ENCODE measurements around the gene IL1RAPL2.

The IL1RAPL2 gene

GRCh38 chrX:104707042-104707441, 141.0 kb downstream of the IL1RAPL2 start:
- Histone ChIP-seq H3K9ac (ENCODE audit: insufficient read length, low read depth) (no peak overlapping the region), H3K27me3 (ENCODE audit: insufficient read depth, insufficient read length) (no peaks in the 10 kb centered on the region), H3K36me3 (ENCODE audit: insufficient read depth, insufficient read length, low read length) (no peaks in the 10 kb centered on the region), H3K4me3 (ENCODE audit: insufficient read length, low read depth) (no peak overlapping the region), H3K4me1 (ENCODE audit: insufficient read depth, insufficient read length) (no peaks in the 10 kb centered on the region), H3K9me3 (ENCODE audit: insufficient read depth, low read length) (no peaks in the 10 kb centered on the region)
- DNase-seq (ENCODE audit: low read depth, low spot score): no peak
- TF ChIP-seq ZNF274 (IDR thresholded peaks at IDR 0.05; ENCODE audit: low read depth, low read length) (no peak), YY1 (IDR thresholded peaks at IDR 0.05; ENCODE audit: insufficient read depth, insufficient read length) (no peak), SUZ12 (IDR thresholded peaks at IDR 0.05; ENCODE audit: extremely low read depth, insufficient read depth, insufficient read length) (no peak)

GRCh38 chrX:104707572-104707971, 141.6 kb downstream of the IL1RAPL2 start:
- no peaks in the 10 kb centered on the region for H3K9me3 ChIP-seq (ENCODE audit: insufficient read depth, low read length)
- no peaks in the 10 kb centered on the region for H3K27me3 ChIP-seq (ENCODE audit: insufficient read depth, insufficient read length)
- H3K4me3 ChIP-seq (ENCODE audit: insufficient read length, low read depth): no peak overlapping the region
- no peaks in the 10 kb centered on the region for H3K4me1 ChIP-seq (ENCODE audit: insufficient read depth, insufficient read length)
- no peak for DNase-seq (ENCODE audit: low read depth, low spot score)
- no peak overlapping the region for H3K9ac ChIP-seq (ENCODE audit: insufficient read length, low read depth)
- TF ChIP-seq YY1 (IDR thresholded peaks at IDR 0.05; ENCODE audit: insufficient read depth, insufficient read length) (no peak), SUZ12 (IDR thresholded peaks at IDR 0.05; ENCODE audit: extremely low read depth, insufficient read depth, insufficient read length) (no peak), ZNF274 (IDR thresholded peaks at IDR 0.05; ENCODE audit: low read depth, low read length) (no peak)
- H3K36me3 ChIP-seq (ENCODE audit: insufficient read depth, insufficient read length, low read length): no peaks in the 10 kb centered on the region

GRCh38 chrX:104712515-104712914, 146.5 kb downstream of the IL1RAPL2 start:
- no peak for TF ChIP-seq ZNF274 (IDR thresholded peaks at IDR 0.05; ENCODE audit: low read depth, low read length)
- no peak for TF ChIP-seq YY1 (IDR thresholded peaks at IDR 0.05; ENCODE audit: insufficient read depth, insufficient read length)
- no peak for TF ChIP-seq SUZ12 (IDR thresholded peaks at IDR 0.05; ENCODE audit: extremely low read depth, insufficient read depth, insufficient read length)
- no peak overlapping the region for H3K9ac ChIP-seq (ENCODE audit: insufficient read length, low read depth)
- H3K4me3 ChIP-seq (ENCODE audit: insufficient read length, low read depth): no peak overlapping the region
- H3K9me3 ChIP-seq (ENCODE audit: insufficient read depth, low read length): no peaks in the 10 kb centered on the region
- H3K27me3 ChIP-seq (ENCODE audit: insufficient read depth, insufficient read length): no peaks in the 10 kb centered on the region
- no peaks in the 10 kb centered on the region for H3K4me1 ChIP-seq (ENCODE audit: insufficient read depth, insufficient read length)
- H3K36me3 ChIP-seq (ENCODE audit: insufficient read depth, insufficient read length, low read length): no peaks in the 10 kb centered on the region
- DNase-seq (ENCODE audit: low read depth, low spot score): no peak

- no peak overlapping the region for H3K9ac ChIP-seq (ENCODE audit: insufficient read length, low read depth)
- no peak for TF ChIP-seq YY1 (IDR thresholded peaks at IDR 0.05; ENCODE audit: insufficient read depth, insufficient read length)
- no peak for TF ChIP-seq ZNF274 (IDR thresholded peaks at IDR 0.05; ENCODE audit: low read depth, low read length)
- TF ChIP-seq SUZ12 (IDR thresholded peaks at IDR 0.05; ENCODE audit: extremely low read depth, insufficient read depth, insufficient read length): no peak
These were observed 155.9 kb downstream of the IL1RAPL2 start for GRCh38 chrX:104721854-104722253.

GRCh38 chrX:104728456-104728855, 162.5 kb downstream of the IL1RAPL2 start:
- Histone ChIP-seq H3K27me3 (ENCODE audit: insufficient read depth, insufficient read length) (no peaks in the 10 kb centered on the region), H3K9me3 (ENCODE audit: insufficient read depth, low read length) (no peaks in the 10 kb centered on the region), H3K4me1 (ENCODE audit: insufficient read depth, insufficient read length) (no peaks in the 10 kb centered on the region), H3K4me3 (ENCODE audit: insufficient read length, low read depth) (no peak overlapping the region), H3K36me3 (ENCODE audit: insufficient read depth, insufficient read length, low read length) (no peaks in the 10 kb centered on the region), H3K9ac (ENCODE audit: insufficient read length, low read depth) (no peak overlapping the region)
- DNase-seq (ENCODE audit: low read depth, low spot score): no peak
- TF ChIP-seq SUZ12 (IDR thresholded peaks at IDR 0.05; ENCODE audit: extremely low read depth, insufficient read depth, insufficient read length) (no peak), YY1 (IDR thresholded peaks at IDR 0.05; ENCODE audit: insufficient read depth, insufficient read length) (no peak), ZNF274 (IDR thresholded peaks at IDR 0.05; ENCODE audit: low read depth, low read length) (no peak)

More at GRCh38 chrX:104721854-104722253, 155.9 kb downstream of the IL1RAPL2 start:
- DNase-seq (ENCODE audit: low read depth, low spot score): no peak
- H3K9me3 ChIP-seq (ENCODE audit: insufficient read depth, low read length): no peaks in the 10 kb centered on the region
- no peaks in the 10 kb centered on the region for H3K36me3 ChIP-seq (ENCODE audit: insufficient read depth, insufficient read length, low read length)
- no peaks in the 10 kb centered on the region for H3K27me3 ChIP-seq (ENCODE audit: insufficient read depth, insufficient read length)
- H3K4me3 ChIP-seq (ENCODE audit: insufficient read length, low read depth): no peak overlapping the region
- no peaks in the 10 kb centered on the region for H3K4me1 ChIP-seq (ENCODE audit: insufficient read depth, insufficient read length)

GRCh38 chrX:104742355-104742754, 176.4 kb downstream of the IL1RAPL2 start:
- no peak overlapping the region for H3K4me3 ChIP-seq (ENCODE audit: insufficient read length, low read depth)
- H3K4me1 ChIP-seq (ENCODE audit: insufficient read depth, insufficient read length): no peaks in the 10 kb centered on the region
- no peaks in the 10 kb centered on the region for H3K36me3 ChIP-seq (ENCODE audit: insufficient read depth, insufficient read length, low read length)
- TF ChIP-seq YY1 (IDR thresholded peaks at IDR 0.05; ENCODE audit: insufficient read depth, insufficient read length): no peak
- no peak for TF ChIP-seq ZNF274 (IDR thresholded peaks at IDR 0.05; ENCODE audit: low read depth, low read length)
- TF ChIP-seq SUZ12 (IDR thresholded peaks at IDR 0.05; ENCODE audit: extremely low read depth, insufficient read depth, insufficient read length): no peak
- H3K9me3 ChIP-seq (ENCODE audit: insufficient read depth, low read length): no peaks in the 10 kb centered on the region
- DNase-seq (ENCODE audit: low read depth, low spot score): no peak
- no peaks in the 10 kb centered on the region for H3K27me3 ChIP-seq (ENCODE audit: insufficient read depth, insufficient read length)
- no peak overlapping the region for H3K9ac ChIP-seq (ENCODE audit: insufficient read length, low read depth)

- no peaks in the 10 kb centered on the region for H3K36me3 ChIP-seq (ENCODE audit: insufficient read depth, insufficient read length, low read length)
- no peak for DNase-seq (ENCODE audit: low read depth, low spot score)
- no peaks in the 10 kb centered on the region for H3K9me3 ChIP-seq (ENCODE audit: insufficient read depth, low read length)
- TF ChIP-seq SUZ12 (IDR thresholded peaks at IDR 0.05; ENCODE audit: extremely low read depth, insufficient read depth, insufficient read length) (no peak), ZNF274 (IDR thresholded peaks at IDR 0.05; ENCODE audit: low read depth, low read length) (no peak), YY1 (IDR thresholded peaks at IDR 0.05; ENCODE audit: insufficient read depth, insufficient read length) (no peak)
- no peaks in the 10 kb centered on the region for H3K27me3 ChIP-seq (ENCODE audit: insufficient read depth, insufficient read length)
- no peak overlapping the region for H3K9ac ChIP-seq (ENCODE audit: insufficient read length, low read depth)
- H3K4me1 ChIP-seq (ENCODE audit: insufficient read depth, insufficient read length): no peaks in the 10 kb centered on the region
- no peak overlapping the region for H3K4me3 ChIP-seq (ENCODE audit: insufficient read length, low read depth)
These were observed 179.2 kb downstream of the IL1RAPL2 start for GRCh38 chrX:104745152-104745551.

All from NT2/D1 (cell line).